HepG2 (cell line): Measurements from ENCODE around the gene CACNA1I. TPM values are rescaled to one million over a fixed set of nuclear protein-coding genes. Genes with fewer than 3 reads are reported as not detected.

Source experiments
- ATAC-seq: fragments of 200-7000 bp; cut with Tn5 transposase; 3 replicates; pipeline ENCODE4 v1.9.1; 2020; ENCODE audit warnings: mild to moderate bottlenecking, moderate library complexity
- BruUV-seq: library from RNA; stranded (reverse); fragments of 400-500 nt; replicated peaks from 2 replicates; lab custom pipeline; 2021; lab: Mats Ljungman, UMichigan
- CTCF ChIA-PET: fragments of 300-600 bp; formaldehyde crosslinking; extraction: SDS; loops from one replicate; lab custom pipeline; 2021; ENCODE audit warnings: low total read pairs, inconsistent platforms, low intra/inter-chr PET ratio; lab: Yijun Ruan, JAX
- POLR2A ChIA-PET: fragments of 350-600 bp; sonication (Branson Sonifier 250); formaldehyde crosslinking; loops from one replicate; lab custom pipeline; 2020; ENCODE audit warnings: antibody characterized with exemption, inconsistent platforms; lab: Yijun Ruan, JAX
- DNase-seq: peaks from one replicate; pipeline ENCODE4 v3.0.0-alpha.2; 2015; ENCODE audit warnings: low spot score
- FAIRE-seq: peaks from 3 replicates; lab custom pipeline; 2011; peaks lifted over from hg19 to GRCh38; lab: Jason Lieb, UNC
- H2AFZ ChIP-seq: one replicate; pipeline ENCODE4 v1.6.1; 2011; ENCODE audit warnings: low read length, inconsistent platforms
- H3K27ac ChIP-seq: fragments of 300-600 bp; 3 replicates; pipeline ENCODE4 v1.8.0; 2011; ENCODE audit warnings: mixed run types, mild to moderate bottlenecking, mixed read lengths, low read length, inconsistent platforms; ENCODE audit not compliant: insufficient read depth; ENCODE audit errors: extremely low read length
- H3K27me3 ChIP-seq, 2 experiments: fragments of 200-600 bp in 1 of 2; 2 replicates in 1 of 2; 3 replicates in 1 of 2; pipeline versions ENCODE4 v1.6.0 to v1.8.0; 2011; ENCODE audit warnings: low read length in 2 of 2, mild to moderate bottlenecking in 2 of 2, moderate library complexity in 2 of 2, inconsistent platforms in 1 of 2; ENCODE audit not compliant: insufficient read depth in 2 of 2, control insufficient read depth in 1 of 2
- H3K36me3 ChIP-seq, 2 experiments: fragments of 200-600 bp in 1 of 2; replicated peaks in 1 of 2; 2 replicates in 1 of 2; 3 replicates in 1 of 2; pipeline versions ENCODE4 v1.5.1 to v1.8.0; 2011; ENCODE audit warnings: low read length in 2 of 2, inconsistent platforms in 1 of 2; ENCODE audit not compliant: insufficient read depth in 2 of 2, control insufficient read depth in 1 of 2
- H3K4me1 ChIP-seq: 2 replicates; pipeline ENCODE4 v1.5.1; 2012; ENCODE audit warnings: low read length, inconsistent platforms; ENCODE audit not compliant: insufficient read depth
- H3K4me2 ChIP-seq: 2 replicates; pipeline ENCODE4 v1.6.0; 2011; ENCODE audit warnings: low read depth, low read length, inconsistent platforms
- H3K4me3 ChIP-seq, 3 experiments: fragments of 200-600 bp in 1 of 3; sonication (generic), shearing (Covaris generic) in 1 of 3; replicated peaks in 1 of 3; 2 replicates each; pipeline ENCODE4 v1.5.1; 2011 to 2016; ENCODE audit warnings: low read length in 3 of 3, inconsistent platforms in 2 of 3, low read depth in 2 of 3, mild to moderate bottlenecking in 2 of 3, control low read depth in 1 of 3, mixed read lengths in 1 of 3; ENCODE audit not compliant: insufficient read depth in 1 of 3
- H3K79me2 ChIP-seq: one replicate; pipeline ENCODE4 v1.6.1; 2011; ENCODE audit warnings: low read length, inconsistent platforms; ENCODE audit not compliant: insufficient read depth
- H3K9ac ChIP-seq: 2 replicates; pipeline ENCODE4 v1.6.0; 2011; ENCODE audit warnings: mild to moderate bottlenecking, low read depth, low read length, inconsistent platforms; ENCODE audit not compliant: insufficient read depth
- H3K9me3 ChIP-seq: 2 replicates; pipeline ENCODE4 v1.5.1; 2012; ENCODE audit warnings: mild to moderate bottlenecking, low read length
- H4K20me1 ChIP-seq: 2 replicates; pipeline ENCODE4 v1.6.0; 2011; ENCODE audit warnings: inconsistent platforms, mild to moderate bottlenecking, low read length, moderate library complexity; ENCODE audit not compliant: insufficient read depth
- ARNT2 ChIP-seq: sonication (generic); formaldehyde crosslinking; IDR thresholded peaks from 2 replicates; pipeline ENCODE4 v1.8.0; 2022; ENCODE audit warnings: mild to moderate bottlenecking, low read depth, missing genetic modification reagents, moderate library complexity
- CC2D1A ChIP-seq: sonication (generic); formaldehyde crosslinking; IDR thresholded peaks from 2 replicates; pipeline ENCODE4 v1.8.1; 2023; ENCODE audit warnings: mild to moderate bottlenecking, missing genetic modification reagents
- CCDC6 ChIP-seq: sonication (generic); formaldehyde crosslinking; IDR thresholded peaks from 2 replicates; pipeline ENCODE4 v1.8.1; 2022; ENCODE audit warnings: mild to moderate bottlenecking, missing genetic modification reagents, moderate library complexity
- HOXA5 ChIP-seq: sonication (generic); formaldehyde crosslinking; IDR thresholded peaks from 2 replicates; pipeline ENCODE4 v1.4.0; 2020; ENCODE audit warnings: missing genetic modification reagents
- HOXA9 ChIP-seq: sonication (generic); formaldehyde crosslinking; IDR thresholded peaks from 2 replicates; pipeline ENCODE4 v1.8.1; 2022; ENCODE audit warnings: missing genetic modification reagents, mild to moderate bottlenecking, moderate library complexity, borderline replicate concordance
- IKZF1 ChIP-seq: fragments of 450-650 bp; IDR thresholded peaks from 2 replicates; pipeline ENCODE4 v1.7.1; 2016
- ISL2 ChIP-seq: sonication (generic); formaldehyde crosslinking; IDR thresholded peaks from 2 replicates; pipeline ENCODE4 v1.5.0; 2020; ENCODE audit warnings: missing genetic modification reagents
- MYC ChIP-seq: sonication (generic); formaldehyde crosslinking; IDR thresholded peaks from 2 replicates; pipeline ENCODE4 v1.9.0; 2021; ENCODE audit warnings: missing genetic modification reagents, borderline replicate concordance
- NFYC ChIP-seq: IDR thresholded peaks from 2 replicates; pipeline ENCODE4 v1.6.1; 2016; ENCODE audit warnings: missing genetic modification reagents, missing compliant biosample characterization
- NKX3-1 ChIP-seq: sonication (generic); formaldehyde crosslinking; IDR thresholded peaks from 2 replicates; pipeline ENCODE4 v1.5.0; 2020; ENCODE audit warnings: missing genetic modification reagents
- TAF15 ChIP-seq: fragments of 200-400 bp; formaldehyde crosslinking; IDR thresholded peaks from one replicate; pipeline ENCODE4 v1.6.1; 2018; ENCODE audit warnings: mild to moderate bottlenecking, low read depth, low read length; ENCODE audit not compliant: poor library complexity, severe bottlenecking
- TBP ChIP-seq: sonication (generic); formaldehyde crosslinking; IDR thresholded peaks from 2 replicates; pipeline ENCODE4 v1.5.0; 2020; ENCODE audit warnings: missing genetic modification reagents
- ZBTB7B ChIP-seq: sonication (generic); formaldehyde crosslinking; IDR thresholded peaks from 2 replicates; pipeline ENCODE4 v1.4.0; 2020; ENCODE audit warnings: missing genetic modification reagents
- ZNF333 ChIP-seq: sonication (generic); formaldehyde crosslinking; IDR thresholded peaks from 2 replicates; pipeline ENCODE4 v1.4.0; 2020; ENCODE audit warnings: mild to moderate bottlenecking, missing genetic modification reagents, borderline replicate concordance
- WGBS: methylation state at CpG from one replicate; pipeline ENCODE4 v1.1.6; 2017; ENCODE audit warnings: low lambda C conversion rate; 5-methylcytosine and 5-hydroxymethylcytosine counted together
- in situ Hi-C: cut with HindIII; loops from 2 replicates; pipeline ENCODE4 v1.10.0; 2017; ENCODE audit warnings: low pct_unique_long_range_greater_than_20kb; ENCODE audit not compliant: extremely low pct_ligation_motif_present
- intact Hi-C: fragments of 100-400 bp; cut with micrococcal nuclease; formaldehyde crosslinking; loops from one replicate; pipeline ENCODE4 v1.10.0; 2022; ENCODE audit not compliant: unreplicated experiment
- polyA plus RNA-seq, 8 experiments: library from polyadenylated mRNA; depleted of rRNA in 3 of 8; stranded (reverse) in 7 of 8; unstranded in 1 of 8; fragments of >200 nt; fragmentation: Illumina TruSeq in 4 of 8; extraction: Trizol in 4 of 8; gene quantifications; 2 replicates each; pipeline versions ENCODE4 v1.2.1 to v1.2.3, GENCODE V29; 2011 to 2016; ENCODE audit warnings: low read depth in 4 of 8, missing spikeins in 1 of 8, mixed read lengths in 1 of 8; ENCODE audit not compliant: insufficient read depth in 1 of 8
- total RNA-seq, 5 experiments: library from RNA; depleted of rRNA; stranded (reverse); fragments of >200 nt; fragmentation: Illumina TruSeq; extraction: Trizol; gene quantifications; 2 replicates each; pipeline ENCODE4 v1.2.3, GENCODE V29; 2016; ENCODE audit warnings: low read depth in 1 of 5
- TF ChIP-seq, protein P1 (sequence below): sonication (generic); formaldehyde crosslinking; IDR thresholded peaks from 2 replicates; pipeline ENCODE4 v1.5.0; 2020; ENCODE audit warnings: missing genetic modification reagents
- TF ChIP-seq, protein P2 (sequence below): sonication (generic); formaldehyde crosslinking; IDR thresholded peaks from 2 replicates; pipeline ENCODE4 v1.4.0; 2020; ENCODE audit warnings: missing genetic modification reagents
- TF ChIP-seq, protein P3 (sequence below): sonication (generic); formaldehyde crosslinking; IDR thresholded peaks from 2 replicates; pipeline ENCODE4 v1.4.0; 2020; ENCODE audit warnings: missing genetic modification reagents

Gene CACNA1I
- total and polyA plus RNA-seq, 2 of the 13 experiments (the other 11 are each of a cell fraction or from before 2014, with no cell fraction given) = not detected

DNA sequence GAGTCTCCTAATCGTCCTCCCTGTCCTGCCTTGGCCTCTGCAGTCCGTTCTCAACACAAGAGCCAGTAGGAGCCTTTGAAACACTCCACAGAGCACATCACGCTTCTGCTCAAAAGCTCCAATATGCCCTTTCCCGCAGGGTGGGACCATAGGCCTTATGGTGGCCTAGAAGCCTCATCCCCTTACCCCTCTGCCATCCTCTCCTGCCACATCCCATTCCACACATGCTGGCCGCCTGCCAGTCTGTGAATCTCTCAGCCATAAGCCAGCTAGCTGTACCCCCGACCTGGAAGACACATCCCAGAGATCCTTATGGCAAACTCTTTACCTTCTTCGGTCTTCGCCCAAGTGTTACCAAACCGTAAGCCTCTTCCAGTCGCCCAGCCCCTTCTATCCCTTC, 165.2 kb downstream of the CACNA1I start (continued):
- TF ChIP-seq HOXA9 (CRISPR knock-in tag) (no peak), TBP (CRISPR knock-in tag) (no peak), ISL2 (CRISPR knock-in tag) (no peak), ZBTB7B (CRISPR knock-in tag) (no peak), NKX3-1 (CRISPR knock-in tag) (no peak), CCDC6 (CRISPR knock-in tag) (no peak)

DNA sequence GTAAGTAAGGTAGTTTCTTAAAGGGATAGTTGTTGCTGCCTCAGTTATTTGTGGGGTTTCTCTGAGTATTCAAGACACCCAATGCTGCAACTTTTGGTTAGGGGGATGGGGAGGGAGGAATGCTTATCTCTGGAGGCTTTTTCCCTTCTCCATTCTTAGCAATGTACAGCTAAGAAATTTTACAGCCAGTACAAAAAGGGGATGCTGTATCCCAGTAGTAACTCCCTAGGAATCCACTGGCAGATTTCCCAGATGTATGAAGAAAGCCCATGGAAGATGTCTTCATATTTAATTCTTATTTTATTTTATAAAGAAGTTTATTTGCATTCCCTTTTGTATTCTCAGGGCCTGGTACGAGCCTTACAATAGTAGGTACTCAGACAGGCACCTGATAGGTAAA, 168.2 kb downstream of the CACNA1I start:
- ChIA-PET POLR2A (no interaction called here), CTCF (no interaction called here)
- no peak overlapping the region for H3K4me2 ChIP-seq
- no peaks in the 10 kb centered on the region for H3K36me3 ChIP-seq
- no peak for DNase-seq
- peaks cover 0 to 21% of the 10 kb centered on the region in 2 experiments; a peak in 2 of 5 replicates for H3K27me3 ChIP-seq
- intact Hi-C loops (no loop called here), in situ Hi-C loops (no loop called here)
- H2AFZ ChIP-seq = no peak overlapping the region
- H3K27ac ChIP-seq = no peak overlapping the region
- H3K4me3 ChIP-seq = no peak overlapping the region
- H4K20me1 ChIP-seq = no peaks in the 10 kb centered on the region
- BruUV-seq = no TSS peak
- H3K79me2 ChIP-seq = no peaks in the 10 kb centered on the region
- WGBS = 3% methylated on average over 1 of the region's 1 CpG
- no peaks in the 10 kb centered on the region for H3K9me3 ChIP-seq
- H3K9ac ChIP-seq = no peak overlapping the region
- no peak for FAIRE-seq
- H3K4me1 ChIP-seq = no peaks in the 10 kb centered on the region
- no peak for ATAC-seq
- TF ChIP-seq CC2D1A (CRISPR knock-in tag) (no peak), NKX3-1 (CRISPR knock-in tag) (no peak), IKZF1 (no peak), MYC (CRISPR knock-in tag) (no peak), ZNF333 (no peak), TAF15 (no peak), ARNT2 (CRISPR knock-in tag) (no peak), HOXA5 (no peak), NFYC (CRISPR knock-in tag) (no peak)
- TF ChIP-seq, protein P1, sequence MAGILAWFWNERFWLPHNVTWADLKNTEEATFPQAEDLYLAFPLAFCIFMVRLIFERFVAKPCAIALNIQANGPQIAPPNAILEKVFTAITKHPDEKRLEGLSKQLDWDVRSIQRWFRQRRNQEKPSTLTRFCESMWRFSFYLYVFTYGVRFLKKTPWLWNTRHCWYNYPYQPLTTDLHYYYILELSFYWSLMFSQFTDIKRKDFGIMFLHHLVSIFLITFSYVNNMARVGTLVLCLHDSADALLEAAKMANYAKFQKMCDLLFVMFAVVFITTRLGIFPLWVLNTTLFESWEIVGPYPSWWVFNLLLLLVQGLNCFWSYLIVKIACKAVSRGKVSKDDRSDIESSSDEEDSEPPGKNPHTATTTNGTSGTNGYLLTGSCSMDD (CRISPR knock-in tag) = no peak
- TF ChIP-seq, protein P2, sequence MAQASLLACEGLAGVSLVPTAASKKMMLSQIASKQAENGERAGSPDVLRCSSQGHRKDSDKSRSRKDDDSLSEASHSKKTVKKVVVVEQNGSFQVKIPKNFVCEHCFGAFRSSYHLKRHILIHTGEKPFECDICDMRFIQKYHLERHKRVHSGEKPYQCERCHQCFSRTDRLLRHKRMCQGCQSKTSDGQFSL (CRISPR knock-in tag) = no peak
- TF ChIP-seq, protein P3, sequence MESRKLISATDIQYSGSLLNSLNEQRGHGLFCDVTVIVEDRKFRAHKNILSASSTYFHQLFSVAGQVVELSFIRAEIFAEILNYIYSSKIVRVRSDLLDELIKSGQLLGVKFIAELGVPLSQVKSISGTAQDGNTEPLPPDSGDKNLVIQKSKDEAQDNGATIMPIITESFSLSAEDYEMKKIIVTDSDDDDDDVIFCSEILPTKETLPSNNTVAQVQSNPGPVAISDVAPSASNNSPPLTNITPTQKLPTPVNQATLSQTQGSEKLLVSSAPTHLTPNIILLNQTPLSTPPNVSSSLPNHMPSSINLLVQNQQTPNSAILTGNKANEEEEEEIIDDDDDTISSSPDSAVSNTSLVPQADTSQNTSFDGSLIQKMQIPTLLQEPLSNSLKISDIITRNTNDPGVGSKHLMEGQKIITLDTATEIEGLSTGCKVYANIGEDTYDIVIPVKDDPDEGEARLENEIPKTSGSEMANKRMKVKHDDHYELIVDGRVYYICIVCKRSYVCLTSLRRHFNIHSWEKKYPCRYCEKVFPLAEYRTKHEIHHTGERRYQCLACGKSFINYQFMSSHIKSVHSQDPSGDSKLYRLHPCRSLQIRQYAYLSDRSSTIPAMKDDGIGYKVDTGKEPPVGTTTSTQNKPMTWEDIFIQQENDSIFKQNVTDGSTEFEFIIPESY (CRISPR knock-in tag) = no peak
